A549 (cell line): ENCODE results near the gene IFT74. TPM values are rescaled to one million over a fixed set of nuclear protein-coding genes. Genes with fewer than 3 reads are reported as not detected.

Source experiments
- ATAC-seq, 2 experiments: fragments of 200-7000 bp in 1 of 2; fragments of >200 bp in 1 of 2; cut with Nextera tagmentation in 1 of 2; cut with Tn5 transposase in 1 of 2; 3 replicates each; pipeline versions ENCODE4 v1.8.0 to v1.9.1; 2018 to 2020; ENCODE audit warnings: mild to moderate bottlenecking in 1 of 2, moderate library complexity in 1 of 2
- CTCF ChIA-PET: fragments of 300-600 bp; sonication (Branson Sonifier 250); formaldehyde crosslinking; extraction: SDS; loops from one replicate; lab custom pipeline; 2021; ENCODE audit warnings: antibody characterized with exemption, inconsistent platforms; lab: Yijun Ruan, JAX
- POLR2A ChIA-PET: fragments of 350-600 bp; formaldehyde crosslinking; extraction: SDS; loops from one replicate; lab custom pipeline; 2021; ENCODE audit warnings: antibody characterized with exemption, inconsistent platforms; lab: Yijun Ruan, JAX
- DNase-seq, 2 experiments: peaks; one replicate each; pipeline versions ENCODE4 v3.0.0 to v3.0.0-alpha.2; 2011 to 2016; ENCODE audit warnings: low read depth in 1 of 2, low spot score in 1 of 2
- FAIRE-seq: peaks from 2 replicates; lab custom pipeline; 2011; peaks lifted over from hg19 to GRCh38; lab: Jason Lieb, UNC
- H3K27ac ChIP-seq, 2 experiments: fragments of >200 bp; sonication (Bioruptor Twin); formaldehyde crosslinking; 3 replicates each; pipeline ENCODE4 v1.5.1; 2016 to 2017
- H3K4me1 ChIP-seq: fragments of >200 bp; sonication (Bioruptor Twin); formaldehyde crosslinking; 3 replicates; pipeline ENCODE4 v1.6.1; 2016
- H3K4me2 ChIP-seq: fragments of >200 bp; sonication (Bioruptor Twin); formaldehyde crosslinking; 3 replicates; pipeline ENCODE4 v1.6.1; 2016
- H3K4me3 ChIP-seq: fragments of >200 bp; sonication (Bioruptor Twin); formaldehyde crosslinking; 3 replicates; pipeline ENCODE4 v1.5.1; 2016
- H3K9me3 ChIP-seq: fragments of >200 bp; sonication (Bioruptor Twin); formaldehyde crosslinking; 3 replicates; pipeline ENCODE4 v1.6.1; 2016
- BHLHE40 ChIP-seq: IDR thresholded peaks from 2 replicates; pipeline ENCODE4 v1.6.1; 2012; ENCODE audit warnings: low read depth, low read length, inconsistent platforms
- CBX8 ChIP-seq: fragments of 200-600 bp; sonication (generic); IDR thresholded peaks from 2 replicates; pipeline ENCODE4 v1.6.1; 2016
- CHD4 ChIP-seq: fragments of 200-600 bp; sonication (generic); IDR thresholded peaks from 2 replicates; pipeline ENCODE4 v1.6.1; 2016; ENCODE audit warnings: antibody characterized with exemption, mild to moderate bottlenecking, borderline replicate concordance
- ELK1 ChIP-seq: fragments of 150-350 bp; IDR thresholded peaks from 2 replicates; pipeline ENCODE4 v1.6.1; 2014; ENCODE audit warnings: low read depth, mild to moderate bottlenecking, low read length
- EP300 ChIP-seq, 2 experiments: fragments of >200 bp; sonication (Bioruptor Twin); formaldehyde crosslinking; IDR thresholded peaks; 2 replicates in 1 of 2; 3 replicates in 1 of 2; pipeline ENCODE4 v1.6.1; 2016 to 2017
- FOXS1 ChIP-seq: fragments of 250-450 bp; sonication (Bioruptor Pico); IDR thresholded peaks from 2 replicates; pipeline ENCODE4 v1.5.0; 2020; ENCODE audit warnings: mild to moderate bottlenecking, moderate library complexity
- HDAC2 ChIP-seq: fragments of 200-600 bp; sonication (generic); IDR thresholded peaks from 2 replicates; pipeline ENCODE4 v1.6.1; 2016
- HOXA7 ChIP-seq: fragments of 250-450 bp; sonication (Bioruptor Pico); IDR thresholded peaks from 2 replicates; pipeline ENCODE4 v1.5.0; 2020; ENCODE audit warnings: mild to moderate bottlenecking, moderate library complexity
- HOXB13 ChIP-seq: fragments of 250-450 bp; sonication (Bioruptor Pico); IDR thresholded peaks from 2 replicates; pipeline ENCODE4 v1.5.0; 2020; ENCODE audit warnings: low read depth, mild to moderate bottlenecking, moderate library complexity
- NFE2L2 ChIP-seq: fragments of 150-350 bp; conservative IDR thresholded peaks from 2 replicates; pipeline ENCODE4 v1.6.1; 2014; ENCODE audit warnings: low read length
- PBX3 ChIP-seq: IDR thresholded peaks from 2 replicates; pipeline ENCODE4 v1.6.1; 2012
- POLR2AphosphoS2 ChIP-seq: conservative IDR thresholded peaks from 2 replicates; pipeline ENCODE4 v1.6.1; 2012; ENCODE audit warnings: low read length, improper control_type of control experiment, inconsistent platforms
- RAD21 ChIP-seq, 2 experiments: fragments of >200 bp in 1 of 2; sonication (Bioruptor Twin) in 1 of 2; formaldehyde crosslinking in 1 of 2; IDR thresholded peaks in 1 of 2; conservative IDR thresholded peaks in 1 of 2; 2 replicates in 1 of 2; 3 replicates in 1 of 2; pipeline ENCODE4 v1.6.1; 2012 to 2018; ENCODE audit warnings: inconsistent platforms in 1 of 2
- SMC3 ChIP-seq: fragments of >200 bp; sonication (Bioruptor Twin); formaldehyde crosslinking; IDR thresholded peaks from 3 replicates; pipeline ENCODE4 v1.6.1; 2018; ENCODE audit warnings: inconsistent platforms
- TFCP2L1 ChIP-seq: fragments of 250-450 bp; sonication (Bioruptor Pico); IDR thresholded peaks from 2 replicates; pipeline ENCODE4 v1.5.0; 2021; ENCODE audit warnings: mild to moderate bottlenecking
- ZC3H11A ChIP-seq: fragments of 450-650 bp; IDR thresholded peaks from 2 replicates; pipeline ENCODE4 v1.6.1; 2014; ENCODE audit warnings: antibody characterized with exemption, mild to moderate bottlenecking
- ZNF302 ChIP-seq: fragments of 250-450 bp; sonication (Bioruptor Pico); IDR thresholded peaks from 2 replicates; pipeline ENCODE4 v1.9.0; 2021; ENCODE audit warnings: inconsistent platforms, mild to moderate bottlenecking, moderate library complexity
- ZSCAN20 ChIP-seq: fragments of 250-450 bp; sonication (Bioruptor Pico); IDR thresholded peaks from 2 replicates; pipeline ENCODE4 v1.8.0; 2022; ENCODE audit warnings: mild to moderate bottlenecking, moderate library complexity
- WGBS: methylation state at CpG from one replicate; pipeline ENCODE4 v1.1.6; 2017; ENCODE audit errors: missing lambda C conversion rate; 5-methylcytosine and 5-hydroxymethylcytosine counted together
- polyA plus RNA-seq, 4 experiments: library from polyadenylated mRNA; depleted of rRNA in 3 of 4; stranded (reverse); fragments of >200 nt; fragmentation: RNase III in 1 of 4; extraction: RNeasy Plus Mini Kit Qiagen cat#74134 plus additional on column Dnase treatment in 1 of 4; gene quantifications; 2 replicates in 3 of 4; 3 replicates in 1 of 4; pipeline ENCODE4 v1.2.3, GENCODE V29; 2011 to 2017
- TF ChIP-seq, protein P1 (sequence below): fragments of 450-650 bp; IDR thresholded peaks from 2 replicates; pipeline ENCODE4 v1.6.1; 2014; ENCODE audit warnings: antibody characterized with exemption
- TF ChIP-seq, protein P2 (sequence below): fragments of >200 bp; sonication (Bioruptor Twin); formaldehyde crosslinking; IDR thresholded peaks from 2 replicates; pipeline ENCODE4 v1.6.1; 2016
- TF ChIP-seq, protein P3 (sequence below): fragments of >200 bp; sonication (Bioruptor Twin); formaldehyde crosslinking; IDR thresholded peaks from 3 replicates; pipeline ENCODE4 v1.5.1; 2016
- TF ChIP-seq, protein P4 (sequence below): IDR thresholded peaks from 2 replicates; pipeline ENCODE4 v1.6.1; 2012
- TF ChIP-seq, protein P5 (sequence below): fragments of 200-600 bp; sonication (generic); IDR thresholded peaks from 2 replicates; pipeline ENCODE4 v1.6.1; 2016; ENCODE audit warnings: antibody characterized with exemption, mild to moderate bottlenecking, moderate library complexity

Gene IFT74
- polyA plus RNA-seq, 2 of the 4 experiments (the other 2 are of a cell fraction), result 16.1 to 26.3 TPM

DNA sequence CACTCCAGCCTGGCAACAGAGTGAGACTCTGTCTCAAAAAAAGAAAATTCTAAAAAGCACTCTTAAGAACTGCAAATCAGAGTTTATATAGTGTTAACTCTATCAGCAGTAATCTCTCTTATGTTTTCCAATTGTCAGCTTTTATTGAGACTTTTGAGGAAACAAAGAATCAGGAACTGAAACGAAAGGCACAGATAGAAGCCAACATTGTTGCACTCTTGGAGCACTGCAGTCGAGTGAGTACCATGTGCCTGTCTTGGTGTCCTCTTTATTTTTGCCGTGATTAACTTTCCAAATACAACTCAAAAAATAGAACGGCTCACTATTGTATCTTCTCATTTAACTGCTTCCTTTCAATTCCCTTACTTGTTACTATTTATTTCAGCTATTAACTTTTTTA lies 90.9 kb downstream of the IFT74 start:
- no peak overlapping the region for H3K27ac ChIP-seq
- no peak for TF ChIP-seq POLR2AphosphoS2
- no peak for TF ChIP-seq BHLHE40
- TF ChIP-seq HDAC2, result no peak
- no peak for TF ChIP-seq RAD21 (conservative IDR thresholded peaks at IDR 0.05 in 1 of 2, IDR thresholded peaks at IDR 0.05 in 1 of 2)
- TF ChIP-seq, protein P1, sequence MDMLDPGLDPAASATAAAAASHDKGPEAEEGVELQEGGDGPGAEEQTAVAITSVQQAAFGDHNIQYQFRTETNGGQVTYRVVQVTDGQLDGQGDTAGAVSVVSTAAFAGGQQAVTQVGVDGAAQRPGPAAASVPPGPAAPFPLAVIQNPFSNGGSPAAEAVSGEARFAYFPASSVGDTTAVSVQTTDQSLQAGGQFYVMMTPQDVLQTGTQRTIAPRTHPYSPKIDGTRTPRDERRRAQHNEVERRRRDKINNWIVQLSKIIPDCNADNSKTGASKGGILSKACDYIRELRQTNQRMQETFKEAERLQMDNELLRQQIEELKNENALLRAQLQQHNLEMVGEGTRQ, result no peak
- TF ChIP-seq TFCP2L1, result no peak
- no peak for TF ChIP-seq HOXB13 (CRISPR knock-in tag)
- no peak overlapping the region for H3K4me2 ChIP-seq
- CTCF ChIA-PET, result no interaction called here
- no peak for ATAC-seq
- 90% methylated on average over 4 of the region's 4 CpGs for WGBS
- POLR2A ChIA-PET, result no interaction called here
- no peak overlapping the region for H3K4me3 ChIP-seq
- FAIRE-seq, result no peak
- H3K4me1 ChIP-seq, result no peaks in the 10 kb centered on the region
- H3K9me3 ChIP-seq, result no peaks in the 10 kb centered on the region
- no peak for DNase-seq

DNA sequence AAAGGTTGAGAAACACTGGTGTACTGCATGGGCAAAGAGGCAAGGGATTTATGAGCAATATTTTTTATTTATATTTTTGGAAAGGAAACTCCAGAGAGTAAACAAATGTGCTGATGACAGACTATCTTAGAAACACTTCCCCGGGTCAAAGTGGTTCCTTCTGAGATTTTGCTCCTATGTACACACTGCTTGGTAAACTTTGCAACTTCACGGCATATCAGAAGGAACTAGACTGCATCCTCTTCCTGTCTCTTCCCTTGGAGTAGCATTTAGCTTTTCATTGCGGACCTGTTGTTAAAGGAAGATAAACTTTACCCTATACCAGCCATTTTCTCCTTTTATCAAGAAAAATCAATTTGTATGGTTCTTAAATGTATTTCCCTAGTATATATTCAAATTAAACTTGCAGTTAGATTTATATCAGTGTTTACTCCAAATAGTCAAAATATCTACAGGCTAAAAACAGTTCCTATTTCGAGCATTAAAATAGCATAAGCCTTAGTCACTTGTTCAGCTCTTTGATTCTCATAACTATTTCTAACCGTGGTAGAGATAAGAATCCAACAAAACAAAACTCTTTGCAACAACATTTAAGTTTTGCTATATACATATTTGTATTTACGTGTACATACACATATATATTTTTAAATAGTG lies 97.3 kb downstream of the IFT74 start:
- TF ChIP-seq RAD21 (conservative IDR thresholded peaks at IDR 0.05 in 1 of 2, IDR thresholded peaks at IDR 0.05 in 1 of 2) (no peak), FOXS1 (CRISPR knock-in tag) (no peak), PBX3 (no peak), CBX8 (no peak), EP300 (IDR thresholded peaks at IDR 0.05) (no peak), ZC3H11A (no peak), ELK1 (no peak)
- TF ChIP-seq, protein P1, result no peak
- TF ChIP-seq, protein P2, sequence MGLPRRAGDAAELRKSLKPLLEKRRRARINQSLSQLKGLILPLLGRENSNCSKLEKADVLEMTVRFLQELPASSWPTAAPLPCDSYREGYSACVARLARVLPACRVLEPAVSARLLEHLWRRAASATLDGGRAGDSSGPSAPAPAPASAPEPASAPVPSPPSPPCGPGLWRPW, result no peak
- TF ChIP-seq, all 56 proteins: peak for 0
- Histone ChIP-seq H3K4me3 (no peak overlapping the region), H3K4me1 (peaks cover 17% of the 10 kb centered on the region; the same call in 2 of the 3 replicates), H3K9me3 (no peaks in the 10 kb centered on the region), H3K27ac (no peak overlapping the region), H3K4me2 (peak overlapping the region; percentile 10; the same call in 2 of the 3 replicates)
- FAIRE-seq (peak; percentile 13), DNase-seq (peak in 1 of 2 experiments; percentile 32), ATAC-seq (peak in 1 of 2 experiments; percentile 70; a peak in 3 of 6 replicates)
- CTCF ChIA-PET, result no interaction called here
- POLR2A ChIA-PET, result no interaction called here
- 22% methylated on average over 6 of the region's 6 CpGs for WGBS

DNA sequence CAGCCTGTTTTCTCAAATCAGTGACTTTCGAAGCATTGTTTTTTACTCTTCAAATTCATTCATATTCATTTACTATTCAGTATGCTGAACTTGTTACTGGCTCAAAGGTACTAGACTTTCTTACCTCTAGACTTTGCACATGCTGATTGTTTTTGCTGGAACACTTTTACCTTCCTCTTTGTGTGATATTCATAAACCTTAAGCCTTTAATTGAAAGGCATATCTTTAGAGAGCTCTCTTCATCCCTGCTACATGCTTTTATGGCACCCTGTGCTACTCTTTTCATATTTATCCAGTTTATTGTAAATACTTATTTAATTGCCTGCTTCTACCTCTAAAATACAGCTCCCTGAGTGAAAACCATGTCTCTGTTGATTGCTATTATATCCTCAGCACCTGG lies 97.9 kb downstream of the IFT74 start:
- H3K27ac ChIP-seq, result no peak overlapping the region
- no peak overlapping the region for H3K4me2 ChIP-seq
- DNase-seq, result no peak
- POLR2A ChIA-PET, result no interaction called here
- no peak overlapping the region for H3K4me3 ChIP-seq
- no peak for FAIRE-seq
- H3K4me1 ChIP-seq, result peaks cover 17% of the 10 kb centered on the region; the same call in 2 of the 3 replicates
- ATAC-seq, result no peak
- CTCF ChIA-PET, result no interaction called here
- no peaks in the 10 kb centered on the region for H3K9me3 ChIP-seq
- WGBS, result 94% methylated on average over 1 of the region's 1 CpG
- TF ChIP-seq HOXA7 (CRISPR knock-in tag) (no peak), ZNF302 (no peak), TFCP2L1 (no peak), NFE2L2 (no peak), CHD4 (no peak), POLR2AphosphoS2 (no peak), ZSCAN20 (CRISPR knock-in tag) (no peak), BHLHE40 (no peak), SMC3 (no peak)
- TF ChIP-seq, protein P3, sequence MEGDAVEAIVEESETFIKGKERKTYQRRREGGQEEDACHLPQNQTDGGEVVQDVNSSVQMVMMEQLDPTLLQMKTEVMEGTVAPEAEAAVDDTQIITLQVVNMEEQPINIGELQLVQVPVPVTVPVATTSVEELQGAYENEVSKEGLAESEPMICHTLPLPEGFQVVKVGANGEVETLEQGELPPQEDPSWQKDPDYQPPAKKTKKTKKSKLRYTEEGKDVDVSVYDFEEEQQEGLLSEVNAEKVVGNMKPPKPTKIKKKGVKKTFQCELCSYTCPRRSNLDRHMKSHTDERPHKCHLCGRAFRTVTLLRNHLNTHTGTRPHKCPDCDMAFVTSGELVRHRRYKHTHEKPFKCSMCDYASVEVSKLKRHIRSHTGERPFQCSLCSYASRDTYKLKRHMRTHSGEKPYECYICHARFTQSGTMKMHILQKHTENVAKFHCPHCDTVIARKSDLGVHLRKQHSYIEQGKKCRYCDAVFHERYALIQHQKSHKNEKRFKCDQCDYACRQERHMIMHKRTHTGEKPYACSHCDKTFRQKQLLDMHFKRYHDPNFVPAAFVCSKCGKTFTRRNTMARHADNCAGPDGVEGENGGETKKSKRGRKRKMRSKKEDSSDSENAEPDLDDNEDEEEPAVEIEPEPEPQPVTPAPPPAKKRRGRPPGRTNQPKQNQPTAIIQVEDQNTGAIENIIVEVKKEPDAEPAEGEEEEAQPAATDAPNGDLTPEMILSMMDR, result no peak
- TF ChIP-seq, protein P4, sequence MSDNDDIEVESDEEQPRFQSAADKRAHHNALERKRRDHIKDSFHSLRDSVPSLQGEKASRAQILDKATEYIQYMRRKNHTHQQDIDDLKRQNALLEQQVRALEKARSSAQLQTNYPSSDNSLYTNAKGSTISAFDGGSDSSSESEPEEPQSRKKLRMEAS, result no peak
- TF ChIP-seq, protein P5, sequence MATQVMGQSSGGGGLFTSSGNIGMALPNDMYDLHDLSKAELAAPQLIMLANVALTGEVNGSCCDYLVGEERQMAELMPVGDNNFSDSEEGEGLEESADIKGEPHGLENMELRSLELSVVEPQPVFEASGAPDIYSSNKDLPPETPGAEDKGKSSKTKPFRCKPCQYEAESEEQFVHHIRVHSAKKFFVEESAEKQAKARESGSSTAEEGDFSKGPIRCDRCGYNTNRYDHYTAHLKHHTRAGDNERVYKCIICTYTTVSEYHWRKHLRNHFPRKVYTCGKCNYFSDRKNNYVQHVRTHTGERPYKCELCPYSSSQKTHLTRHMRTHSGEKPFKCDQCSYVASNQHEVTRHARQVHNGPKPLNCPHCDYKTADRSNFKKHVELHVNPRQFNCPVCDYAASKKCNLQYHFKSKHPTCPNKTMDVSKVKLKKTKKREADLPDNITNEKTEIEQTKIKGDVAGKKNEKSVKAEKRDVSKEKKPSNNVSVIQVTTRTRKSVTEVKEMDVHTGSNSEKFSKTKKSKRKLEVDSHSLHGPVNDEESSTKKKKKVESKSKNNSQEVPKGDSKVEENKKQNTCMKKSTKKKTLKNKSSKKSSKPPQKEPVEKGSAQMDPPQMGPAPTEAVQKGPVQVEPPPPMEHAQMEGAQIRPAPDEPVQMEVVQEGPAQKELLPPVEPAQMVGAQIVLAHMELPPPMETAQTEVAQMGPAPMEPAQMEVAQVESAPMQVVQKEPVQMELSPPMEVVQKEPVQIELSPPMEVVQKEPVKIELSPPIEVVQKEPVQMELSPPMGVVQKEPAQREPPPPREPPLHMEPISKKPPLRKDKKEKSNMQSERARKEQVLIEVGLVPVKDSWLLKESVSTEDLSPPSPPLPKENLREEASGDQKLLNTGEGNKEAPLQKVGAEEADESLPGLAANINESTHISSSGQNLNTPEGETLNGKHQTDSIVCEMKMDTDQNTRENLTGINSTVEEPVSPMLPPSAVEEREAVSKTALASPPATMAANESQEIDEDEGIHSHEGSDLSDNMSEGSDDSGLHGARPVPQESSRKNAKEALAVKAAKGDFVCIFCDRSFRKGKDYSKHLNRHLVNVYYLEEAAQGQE, result no peak
